Nephron (organoid): ENCODE data around the gene STAT4.

Experiments used
- H3K27ac Mint-ChIP-seq, 3 experiments: 2 replicates each; pipeline ENCODE4 v1.8.0; 2020; ENCODE audit warnings: mixed read lengths in 3 of 3, mild to moderate bottlenecking in 2 of 3, moderate library complexity in 1 of 3
- H3K27me3 Mint-ChIP-seq: 2 replicates; pipeline ENCODE4 v1.8.0; 2021; ENCODE audit warnings: low read depth, mild to moderate bottlenecking, moderate library complexity, mixed read lengths
- H3K36me3 Mint-ChIP-seq: 2 replicates; pipeline ENCODE4 v1.8.0; 2020; ENCODE audit warnings: low read depth, mixed read lengths
- H3K4me1 Mint-ChIP-seq: 2 replicates; pipeline ENCODE4 v1.8.0; 2020; ENCODE audit warnings: mixed read lengths
- H3K4me3 Mint-ChIP-seq, 3 experiments: 2 replicates each; pipeline ENCODE4 v1.8.0; 2020; ENCODE audit warnings: mild to moderate bottlenecking in 3 of 3, mixed read lengths in 3 of 3, moderate library complexity in 2 of 3
- H3K9me3 Mint-ChIP-seq: 2 replicates; pipeline ENCODE4 v1.8.0; 2020; ENCODE audit warnings: mixed read lengths
- TF ChIP-seq, protein P1 (sequence below), 3 experiments: fragments of 200-600 bp; sonication (generic); IDR thresholded peaks; one replicate each; pipeline ENCODE4 v1.5.0; 2021; ENCODE audit warnings: antibody characterized with exemption in 3 of 3; ENCODE audit not compliant: unreplicated experiment in 3 of 3

Gene STAT4

DNA sequence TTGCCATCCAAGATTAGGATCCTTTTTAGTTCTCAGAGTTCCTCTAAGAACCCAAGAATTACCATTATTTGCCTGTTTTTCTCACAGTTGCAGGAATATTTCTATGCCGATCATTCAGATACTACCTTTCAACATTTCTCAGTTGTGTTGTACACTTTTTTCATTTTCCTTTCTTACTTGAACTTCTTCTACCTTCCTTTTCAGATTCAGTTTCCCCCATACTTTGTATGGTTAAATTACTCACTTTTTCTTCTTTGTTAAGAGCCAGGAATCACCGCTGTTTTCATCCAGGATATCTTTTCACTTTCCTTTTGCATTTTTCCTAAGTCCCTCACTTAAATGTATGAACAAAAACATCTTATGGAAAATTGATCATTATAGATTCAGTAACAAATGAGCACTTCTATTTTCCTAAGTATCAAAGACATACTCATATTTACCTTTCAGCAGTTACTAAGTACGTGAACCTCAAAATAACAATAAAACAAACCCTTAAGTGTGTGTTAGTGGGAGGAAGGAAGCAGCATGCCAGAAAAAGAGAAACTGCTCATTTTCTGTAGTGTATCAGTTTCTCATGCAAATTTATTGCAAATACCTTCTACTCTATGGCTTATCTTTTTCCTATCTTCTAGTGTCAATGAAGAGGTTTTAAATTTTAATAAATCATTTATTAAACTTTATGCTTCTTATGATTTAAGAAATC lies 72.5 kb downstream of the STAT4 start:
- no peak overlapping the region for H3K27ac Mint-ChIP-seq
- TF ChIP-seq, protein P1, sequence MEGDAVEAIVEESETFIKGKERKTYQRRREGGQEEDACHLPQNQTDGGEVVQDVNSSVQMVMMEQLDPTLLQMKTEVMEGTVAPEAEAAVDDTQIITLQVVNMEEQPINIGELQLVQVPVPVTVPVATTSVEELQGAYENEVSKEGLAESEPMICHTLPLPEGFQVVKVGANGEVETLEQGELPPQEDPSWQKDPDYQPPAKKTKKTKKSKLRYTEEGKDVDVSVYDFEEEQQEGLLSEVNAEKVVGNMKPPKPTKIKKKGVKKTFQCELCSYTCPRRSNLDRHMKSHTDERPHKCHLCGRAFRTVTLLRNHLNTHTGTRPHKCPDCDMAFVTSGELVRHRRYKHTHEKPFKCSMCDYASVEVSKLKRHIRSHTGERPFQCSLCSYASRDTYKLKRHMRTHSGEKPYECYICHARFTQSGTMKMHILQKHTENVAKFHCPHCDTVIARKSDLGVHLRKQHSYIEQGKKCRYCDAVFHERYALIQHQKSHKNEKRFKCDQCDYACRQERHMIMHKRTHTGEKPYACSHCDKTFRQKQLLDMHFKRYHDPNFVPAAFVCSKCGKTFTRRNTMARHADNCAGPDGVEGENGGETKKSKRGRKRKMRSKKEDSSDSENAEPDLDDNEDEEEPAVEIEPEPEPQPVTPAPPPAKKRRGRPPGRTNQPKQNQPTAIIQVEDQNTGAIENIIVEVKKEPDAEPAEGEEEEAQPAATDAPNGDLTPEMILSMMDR (IDR thresholded peaks at IDR 0.05; ENCODE audit: unreplicated experiment in 3 of 3) = no peak
- H3K27me3 Mint-ChIP-seq = no peaks in the 10 kb centered on the region
- no peaks in the 10 kb centered on the region for H3K9me3 Mint-ChIP-seq
- no peak overlapping the region for H3K4me3 Mint-ChIP-seq
- H3K36me3 Mint-ChIP-seq = no peaks in the 10 kb centered on the region
- no peaks in the 10 kb centered on the region for H3K4me1 Mint-ChIP-seq

DNA sequence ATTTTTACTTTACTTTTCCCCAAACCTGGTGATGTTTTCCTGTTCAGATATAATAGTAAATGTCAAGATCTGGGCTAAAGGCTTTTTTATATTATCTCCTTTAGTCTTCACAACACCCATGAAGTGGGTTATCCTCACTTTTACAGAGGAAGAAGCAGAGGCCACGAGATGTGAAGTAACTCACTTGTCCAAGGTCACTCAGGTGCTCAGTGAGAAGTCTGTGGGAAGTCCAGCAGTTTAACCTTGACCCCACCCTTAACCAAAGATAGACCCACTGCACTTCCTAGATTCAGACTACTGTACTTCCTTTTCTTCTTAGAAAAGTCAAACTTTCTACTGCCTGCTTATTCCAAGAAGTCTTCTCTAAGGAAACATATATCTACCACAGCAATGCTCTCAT lies 80.5 kb downstream of the STAT4 start:
- no peaks in the 10 kb centered on the region for H3K4me1 Mint-ChIP-seq
- H3K9me3 Mint-ChIP-seq = no peaks in the 10 kb centered on the region
- H3K27me3 Mint-ChIP-seq = no peaks in the 10 kb centered on the region
- H3K27ac Mint-ChIP-seq = no peak overlapping the region
- no peak overlapping the region for H3K4me3 Mint-ChIP-seq
- no peaks in the 10 kb centered on the region for H3K36me3 Mint-ChIP-seq
- TF ChIP-seq, protein P1 (IDR thresholded peaks at IDR 0.05; ENCODE audit: unreplicated experiment in 3 of 3) = no peak

DNA sequence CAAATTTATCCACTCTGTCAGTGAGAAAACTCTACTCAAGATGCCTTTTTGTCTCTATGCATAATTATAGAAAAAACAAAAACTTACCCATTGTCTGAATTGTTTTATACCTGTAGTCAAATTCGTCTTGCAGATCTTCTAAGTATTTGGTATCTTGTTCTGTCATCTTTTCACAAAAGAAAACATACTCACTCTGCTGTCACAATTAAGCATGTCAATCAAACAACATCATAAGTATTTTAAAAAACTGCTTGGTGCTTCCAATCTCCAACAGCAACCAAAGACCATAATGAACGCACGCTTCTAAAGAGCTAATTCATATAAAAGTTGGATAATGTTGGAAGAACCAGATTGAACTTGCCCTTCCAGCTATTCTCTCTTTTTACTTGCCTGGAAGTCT lies 81.2 kb downstream of the STAT4 start:
- Mint-ChIP-seq H3K9me3 (no peaks in the 10 kb centered on the region), H3K36me3 (no peaks in the 10 kb centered on the region), H3K27ac (no peak overlapping the region), H3K4me3 (no peak overlapping the region), H3K27me3 (no peaks in the 10 kb centered on the region), H3K4me1 (no peaks in the 10 kb centered on the region)
- TF ChIP-seq, protein P1 (IDR thresholded peaks at IDR 0.05; ENCODE audit: unreplicated experiment in 3 of 3) = no peak

DNA sequence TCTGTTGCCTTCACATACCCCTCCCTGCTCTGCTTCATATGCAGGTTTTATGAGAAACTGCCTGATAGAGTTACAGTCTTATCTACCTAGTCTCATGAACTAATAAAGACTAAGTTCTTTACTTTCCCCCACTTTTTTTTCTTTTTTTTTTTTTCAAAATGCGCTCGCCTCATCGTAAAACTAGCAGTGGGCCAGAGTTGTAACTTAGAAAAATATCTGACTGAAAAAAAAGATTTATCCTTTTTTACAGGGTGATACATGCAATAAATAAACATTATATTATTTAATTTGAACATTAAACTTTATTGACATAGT lies 83.9 kb downstream of the STAT4 start:
- no peak overlapping the region for H3K4me3 Mint-ChIP-seq
- TF ChIP-seq, protein P1 (IDR thresholded peaks at IDR 0.05; ENCODE audit: unreplicated experiment in 3 of 3) = no peak
- no peaks in the 10 kb centered on the region for H3K27me3 Mint-ChIP-seq
- no peaks in the 10 kb centered on the region for H3K4me1 Mint-ChIP-seq
- no peaks in the 10 kb centered on the region for H3K36me3 Mint-ChIP-seq
- no peaks in the 10 kb centered on the region for H3K9me3 Mint-ChIP-seq
- H3K27ac Mint-ChIP-seq = no peak overlapping the region

DNA sequence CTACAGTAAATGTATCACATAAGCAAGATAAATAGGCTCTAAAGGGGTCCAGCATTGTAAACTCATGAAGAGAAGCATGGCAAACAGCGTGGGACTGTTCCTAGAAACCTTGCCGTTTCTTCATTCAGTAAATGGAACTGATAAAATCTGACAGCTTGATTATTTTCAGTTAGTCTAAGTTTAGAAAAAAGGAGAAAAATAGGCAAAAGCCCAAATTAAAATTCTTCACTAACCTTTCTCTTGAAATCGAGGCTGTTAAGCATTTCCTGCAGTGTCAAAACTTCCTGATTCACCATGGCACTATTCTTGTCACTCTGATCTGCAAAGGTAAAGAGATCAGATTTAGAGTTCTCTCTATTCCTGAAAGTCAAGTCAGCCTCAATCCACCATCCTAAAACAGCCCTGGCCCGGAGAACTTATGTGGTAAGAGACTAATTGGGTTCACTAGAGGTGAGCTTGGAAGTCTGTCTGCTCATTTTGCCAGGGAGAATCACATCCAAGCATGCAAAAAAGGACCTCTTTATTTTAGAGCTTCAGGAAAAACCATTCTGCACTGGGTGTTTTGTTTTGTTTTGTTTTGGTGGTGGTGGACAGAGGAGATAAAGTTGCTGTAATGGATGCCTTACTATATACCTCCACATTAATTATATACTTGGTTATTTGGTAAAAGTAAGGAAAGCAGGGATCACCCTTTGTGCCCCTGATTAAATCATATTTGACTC lies 84.4 kb downstream of the STAT4 start:
- Mint-ChIP-seq H3K4me1 (no peaks in the 10 kb centered on the region), H3K27me3 (no peaks in the 10 kb centered on the region), H3K9me3 (no peaks in the 10 kb centered on the region), H3K27ac (no peak overlapping the region), H3K4me3 (no peak overlapping the region), H3K36me3 (no peaks in the 10 kb centered on the region)
- TF ChIP-seq, protein P1 (IDR thresholded peaks at IDR 0.05; ENCODE audit: unreplicated experiment in 3 of 3) = no peak

DNA sequence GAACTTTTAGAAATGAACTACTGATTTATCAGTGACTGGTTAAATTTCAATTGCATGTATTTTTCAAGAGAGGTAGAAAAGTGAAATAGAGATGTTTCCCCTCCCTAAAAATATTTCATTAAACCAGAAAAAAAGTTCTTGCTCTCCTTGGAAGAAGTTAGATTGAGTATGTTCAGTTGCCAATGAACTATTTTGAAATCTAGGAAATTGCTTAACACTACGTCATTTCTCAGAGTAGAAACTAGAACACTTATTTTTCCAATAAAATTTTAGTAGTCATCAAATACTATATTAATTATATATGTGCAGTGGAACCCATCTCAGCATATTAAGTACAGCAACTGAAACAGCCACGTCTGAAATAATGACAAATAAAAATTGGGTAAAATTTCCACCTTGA lies 85.0 kb downstream of the STAT4 start:
- Mint-ChIP-seq H3K4me1 (no peaks in the 10 kb centered on the region), H3K27ac (no peak overlapping the region), H3K36me3 (no peaks in the 10 kb centered on the region)

More for the DNA sequence above, 85.0 kb downstream of the STAT4 start:
- H3K4me3 Mint-ChIP-seq = no peak overlapping the region
- H3K9me3 Mint-ChIP-seq = no peaks in the 10 kb centered on the region
- TF ChIP-seq, protein P1 (IDR thresholded peaks at IDR 0.05; ENCODE audit: unreplicated experiment in 3 of 3) = no peak
- no peaks in the 10 kb centered on the region for H3K27me3 Mint-ChIP-seq
